NCI-H2107 treated with DMSO at 0.1 percent for 48 hours (cell line): Measurements from ENCODE around the gene SYT1.
A peak's percentile ranks its signal among the peaks of the same experiment; 100 is the strongest.

ENCODE experiments used
- DNase-seq: peaks from one replicate; lab custom pipeline; 2025; ENCODE audit not compliant: unreplicated experiment; lab: John Stamatoyannopoulos, UW

SYT1 gene

DNA sequence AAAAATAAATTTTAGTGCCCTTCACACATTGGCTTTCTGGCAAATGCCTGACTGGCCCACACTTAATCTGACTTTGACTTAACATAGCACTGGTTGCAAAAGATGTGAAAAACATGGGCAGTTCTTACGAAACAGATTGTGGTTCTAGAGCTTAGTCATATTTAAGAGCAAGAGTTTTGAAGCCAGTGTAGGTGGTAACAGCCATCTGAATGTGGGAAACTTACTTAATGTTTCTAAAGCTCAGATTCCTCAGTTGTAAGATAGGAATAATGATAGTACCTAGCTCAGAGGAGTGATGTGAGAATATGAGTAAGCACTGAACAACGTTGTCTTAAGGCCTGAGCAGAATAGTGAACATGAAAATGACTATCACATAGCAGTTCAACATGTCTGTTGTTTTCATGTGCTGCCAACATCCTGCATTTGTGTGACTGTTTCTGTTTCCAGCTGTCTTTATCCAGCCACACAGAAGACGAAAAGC is 262.7 kb downstream of the SYT1 start:
- DNase-seq = no peak

DNA sequence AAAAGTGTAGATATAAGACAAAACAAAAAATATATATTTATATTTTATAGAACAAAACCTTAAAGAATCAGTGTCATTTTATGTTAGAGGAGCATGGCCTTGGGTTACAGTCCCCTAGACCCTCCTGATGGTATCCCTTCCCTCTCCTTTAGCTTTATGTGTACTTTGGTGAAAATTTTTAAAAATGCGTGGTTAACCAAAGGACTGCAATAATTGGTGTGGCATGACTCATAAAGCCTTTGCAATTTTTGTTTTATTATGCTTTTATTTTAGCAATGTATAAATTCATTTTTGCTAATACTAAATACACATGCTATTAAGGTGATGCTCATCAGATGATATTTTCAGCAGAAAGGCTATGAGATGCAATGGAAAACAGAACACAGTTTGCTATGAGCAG is 264.4 kb downstream of the SYT1 start:
- DNase-seq = no peak

- DNase-seq = no peak
Measured at GRCh38 chr12:79138872-79139271, 274.3 kb downstream of the SYT1 start.

DNA sequence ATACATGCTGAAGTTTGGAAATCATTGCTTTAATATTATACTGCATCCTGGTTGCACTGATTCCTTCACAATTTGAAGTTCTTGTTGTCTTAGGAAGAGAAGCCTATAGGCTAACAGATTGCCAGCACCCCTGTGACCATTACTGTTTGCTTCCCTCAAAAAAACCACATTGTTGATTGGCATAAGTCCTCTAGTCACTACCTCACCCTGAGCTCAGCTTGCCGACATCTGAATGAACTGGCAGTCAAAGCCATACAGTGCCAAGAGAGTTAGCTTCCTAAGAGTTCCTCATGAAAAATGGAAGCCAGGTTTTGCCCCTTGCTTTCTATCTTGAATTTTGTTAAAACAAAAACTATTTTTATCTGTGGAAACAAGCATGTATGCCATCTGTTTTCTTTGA is 276.1 kb downstream of the SYT1 start:
- DNase-seq = no peak

DNA sequence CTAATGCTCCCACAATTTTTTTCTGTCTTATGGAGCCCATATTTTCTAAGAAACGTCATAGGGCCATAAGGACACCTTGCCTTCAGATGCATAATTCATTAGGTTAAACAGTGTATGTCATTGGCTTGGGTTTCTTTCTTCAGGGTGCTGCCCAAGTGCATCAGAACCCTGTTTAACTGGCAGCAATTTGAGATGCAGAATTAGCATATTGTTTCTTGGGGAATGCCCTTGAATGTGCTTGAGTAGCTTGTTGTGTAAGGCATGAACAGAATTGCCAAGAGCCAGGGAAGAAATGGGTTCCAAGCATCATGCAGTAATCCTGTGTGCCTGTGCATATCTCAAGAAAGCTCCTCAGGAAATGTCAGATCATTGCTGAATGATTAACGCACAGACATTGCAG is 277.2 kb downstream of the SYT1 start:
- peak; percentile 13 for DNase-seq

DNA sequence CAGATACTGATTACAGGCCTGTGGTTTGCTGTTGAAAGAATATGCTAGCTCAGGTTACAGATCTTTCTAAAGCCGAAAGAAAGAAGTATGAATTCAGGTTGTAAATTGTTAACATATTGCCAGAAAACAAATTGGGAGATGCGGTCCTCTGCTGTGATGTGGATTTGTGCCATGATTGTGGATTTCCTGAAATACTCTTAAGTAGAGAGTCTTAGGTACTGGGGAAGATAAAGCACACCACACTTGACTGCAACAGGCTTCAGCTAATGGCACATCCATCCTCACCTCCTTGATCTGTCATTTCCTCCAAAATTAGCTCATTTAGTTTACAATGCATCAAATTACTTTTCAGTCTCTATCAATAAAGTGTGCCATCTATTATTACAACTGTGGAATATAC is 279.2 kb downstream of the SYT1 start:
- peak; percentile 84 for DNase-seq

DNA sequence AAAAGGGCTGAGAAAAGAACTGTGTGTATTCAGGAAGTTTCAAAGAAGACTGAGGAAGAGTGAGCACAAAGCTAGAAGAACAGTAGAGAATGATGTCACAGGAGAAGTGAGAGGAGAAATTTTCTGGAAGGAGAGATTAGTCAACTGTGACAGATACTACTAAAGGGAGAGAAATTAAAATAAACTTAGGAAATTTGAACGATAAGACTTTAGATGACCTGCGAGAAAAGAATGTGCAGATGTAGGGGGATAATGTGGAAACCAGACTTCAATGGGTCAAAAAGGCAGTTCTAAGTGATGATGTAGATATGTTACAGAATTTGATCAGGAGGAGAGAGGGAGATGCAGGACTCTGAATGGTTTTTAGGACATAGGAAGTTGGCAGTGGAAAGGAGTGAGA is 287.4 kb downstream of the SYT1 start:
- no peak for DNase-seq

GRCh38 chr12:79155683-79156082 is 291.1 kb downstream of the SYT1 start:
- no peak for DNase-seq

GRCh38 chr12:79156846-79157463 is 292.4 kb downstream of the SYT1 start:
- DNase-seq = no peak

DNA sequence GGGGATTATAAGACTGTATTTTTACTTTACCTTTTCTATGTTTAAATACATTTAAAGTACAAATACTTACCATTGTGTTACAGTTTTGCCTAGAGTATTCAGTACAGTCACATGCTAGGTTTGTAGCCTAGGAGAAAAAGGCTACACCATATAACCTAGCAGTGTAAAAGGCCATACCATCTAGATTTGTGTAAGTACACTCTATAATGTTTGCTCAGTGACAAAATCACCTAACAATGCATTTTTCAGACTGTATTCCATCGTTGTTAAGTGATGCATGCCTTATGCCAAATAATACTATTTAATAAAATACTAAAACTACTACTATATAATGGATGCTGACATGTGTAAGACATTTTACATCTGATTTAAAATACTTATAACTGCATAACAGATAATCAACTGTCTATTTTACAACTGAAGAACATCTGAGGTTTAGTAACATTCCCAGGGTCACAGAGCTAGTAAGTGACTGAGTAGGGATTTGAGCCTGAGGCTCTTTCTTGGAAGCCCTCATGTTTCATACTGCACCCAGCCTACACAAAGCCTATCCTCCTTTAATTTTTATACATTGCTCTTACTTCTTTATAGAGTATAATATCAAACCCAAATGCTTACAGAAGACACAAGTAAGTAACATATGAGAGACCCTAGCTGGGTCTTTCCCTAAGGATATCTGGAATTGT is 296.8 kb downstream of the SYT1 start:
- no peak for DNase-seq

DNA sequence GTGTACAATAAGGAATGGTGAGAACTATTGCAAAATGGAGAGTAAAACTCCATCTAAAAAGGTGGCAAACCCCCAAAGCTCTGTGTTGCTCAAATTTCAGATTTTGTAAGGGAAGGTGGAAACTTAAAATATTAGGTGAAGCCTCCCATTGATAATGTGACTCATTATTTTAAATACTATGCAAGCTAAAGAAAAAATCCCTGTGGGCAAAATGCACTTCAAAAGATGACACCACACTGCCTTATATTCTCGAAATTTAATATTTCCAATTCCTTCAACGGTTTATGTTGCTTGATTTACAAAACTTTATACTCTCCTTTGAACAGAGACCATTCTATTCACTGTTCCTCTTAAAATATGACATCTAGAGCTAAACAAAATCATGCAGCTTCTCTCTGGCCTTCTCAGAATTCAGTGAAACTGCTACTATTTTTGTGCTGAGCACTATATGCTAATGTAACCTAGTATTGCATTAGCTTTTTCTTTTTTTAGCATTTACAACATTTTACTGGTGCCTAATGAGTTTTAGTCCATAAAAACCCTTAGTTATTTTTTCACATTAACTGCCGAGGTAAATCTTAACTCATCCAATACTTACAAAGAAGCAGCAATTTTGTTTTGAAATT is 297.7 kb downstream of the SYT1 start:
- no peak for DNase-seq

DNA sequence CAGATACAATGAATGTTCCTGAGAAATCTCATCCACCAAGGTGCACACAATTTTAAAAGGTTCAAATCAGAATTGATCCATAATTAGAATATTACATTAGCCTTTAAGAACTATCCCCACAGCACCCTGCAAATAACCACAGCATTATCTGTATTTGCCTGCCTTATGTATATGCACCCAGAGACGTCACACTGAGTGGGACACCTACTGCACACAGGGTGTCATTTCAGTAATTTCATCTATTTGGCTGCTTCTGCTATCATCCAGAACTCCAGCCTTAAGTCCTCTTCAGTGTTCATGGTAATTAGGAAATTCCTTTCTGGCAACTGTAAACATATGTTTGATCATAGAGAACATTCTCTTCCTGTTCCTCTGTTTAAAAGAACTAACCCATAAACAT is 298.4 kb downstream of the SYT1 start:
- no peak for DNase-seq

GRCh38 chr12:79164890-79165289 is 300.3 kb downstream of the SYT1 start:
- no peak for DNase-seq

GRCh38 chr12:79168687-79169086 is 304.1 kb downstream of the SYT1 start:
- DNase-seq = no peak

- DNase-seq = peak; percentile 67
Measured at GRCh38 chr12:79174626-79175025, 310.1 kb downstream of the SYT1 start.

GRCh38 chr12:79183003-79183402 is 318.4 kb downstream of the SYT1 start:
- no peak for DNase-seq

GRCh38 chr12:79183926-79184325 is 319.4 kb downstream of the SYT1 start:
- DNase-seq = no peak

- DNase-seq = peak; percentile 58
Measured at GRCh38 chr12:79186506-79186905, 321.9 kb downstream of the SYT1 start.

GRCh38 chr12:79187032-79187431 is 322.5 kb downstream of the SYT1 start:
- DNase-seq = peak; percentile 96

GRCh38 chr12:79191391-79191790 is 326.8 kb downstream of the SYT1 start:
- DNase-seq = no peak

GRCh38 chr12:79194595-79194994 is 330.0 kb downstream of the SYT1 start:
- DNase-seq = no peak

GRCh38 chr12:79199166-79199565 is 334.6 kb downstream of the SYT1 start:
- DNase-seq = no peak
